Thyroid gland (tissue), 4 donors: ENCODE data around the gene SYP. TPM values are rescaled to one million over a fixed set of nuclear protein-coding genes. Genes with fewer than 3 reads are reported as not detected.

ENCODE experiments used
- DNase-seq, 2 donors: peaks; one replicate each; pipeline ENCODE4 v3.0.0-alpha.2; 2019
- H3K27ac ChIP-seq, 3 donors: fragments of 200-600 bp; sonication (generic); 1 replicate in 2 of 3; 2 replicates in 1 of 3; pipeline ENCODE4 v1.5.1; 2016 to 2019; ENCODE audit warnings: mild to moderate bottlenecking in 1 of 3, moderate library complexity in 1 of 3
- H3K27me3 ChIP-seq: fragments of 200-600 bp; sonication (generic); one replicate; pipeline ENCODE4 v1.5.1; 2019
- H3K36me3 ChIP-seq, 2 donors: fragments of 200-600 bp; sonication (generic); one replicate each; pipeline ENCODE4 v1.5.1; 2016 to 2019
- H3K4me1 ChIP-seq, 2 donors: fragments of 200-600 bp; sonication (generic); one replicate each; pipeline ENCODE4 v1.5.1; 2017 to 2019
- H3K4me3 ChIP-seq, 3 donors: fragments of 200-600 bp; sonication (generic); replicated peaks in 1 of 3; 1 replicate in 2 of 3; 2 replicates in 1 of 3; pipeline ENCODE4 v1.5.1; 2016; ENCODE audit warnings: mild to moderate bottlenecking in 1 of 3
- H3K9me3 ChIP-seq: fragments of 200-600 bp; sonication (generic); one replicate; pipeline ENCODE4 v1.5.1; 2017
- CTCF ChIP-seq, 6 experiments: fragments of 200-600 bp in 3 of 6; fragments of 450-650 bp in 3 of 6; sonication (generic) in 3 of 6; IDR thresholded peaks; one replicate each; pipeline ENCODE4 v1.5.1; 2016 to 2019; ENCODE audit warnings: antibody characterized with exemption in 6 of 6, mild to moderate bottlenecking in 2 of 6, inconsistent platforms in 1 of 6, moderate library complexity in 1 of 6
- POLR2A ChIP-seq, 2 donors: fragments of 450-650 bp; IDR thresholded peaks; one replicate each; pipeline ENCODE4 v1.6.1; 2017; ENCODE audit warnings: antibody characterized with exemption in 2 of 2, mild to moderate bottlenecking in 2 of 2, moderate library complexity in 1 of 2
- WGBS, 2 donors: methylation state at CpG; one replicate each; pipeline ENCODE4 v1.1.5; 2017; 5-methylcytosine and 5-hydroxymethylcytosine counted together
- intact Hi-C: fragments of 100-400 bp; cut with DNase I; formaldehyde crosslinking; loops from one replicate; pipeline ENCODE4 v1.15.1; 2023
- total RNA-seq, 4 donors: library from RNA; depleted of rRNA; stranded (reverse); fragments of >200 nt; gene quantifications; one replicate each; pipeline ENCODE4 v1.2.3, GENCODE V29; 2016

The SYP gene
- total RNA-seq, 4 donors from 2014 or later, result 1.9 to 4.8 (median 2.7) TPM

GRCh38 chrX:49177873-49178480, 22.0 kb downstream of the SYP start:
- H3K4me1 ChIP-seq, result peaks cover 0 to under 1% of the 10 kb centered on the region in 2 donors
- H3K4me3 ChIP-seq, result no peak overlapping the region
- TF ChIP-seq POLR2A (IDR thresholded peaks at IDR 0.05) (no peak), CTCF (IDR thresholded peaks at IDR 0.05) (no peak)
- no peaks in the 10 kb centered on the region for H3K9me3 ChIP-seq
- intact Hi-C loops, result no loop called here
- H3K36me3 ChIP-seq, result peaks cover 0 to under 1% of the 10 kb centered on the region in 2 donors
- DNase-seq, result no peak
- H3K27me3 ChIP-seq, result no peaks in the 10 kb centered on the region
- WGBS, 2 donors, result no CpG with 5 or more reads among the region's 23 CpGs
- no peak overlapping the region for H3K27ac ChIP-seq

GRCh38 chrX:49177338-49177833, 22.6 kb downstream of the SYP start:
- no peak overlapping the region for H3K4me3 ChIP-seq
- H3K4me1 ChIP-seq, result peaks cover 0 to 3% of the 10 kb centered on the region in 2 donors
- H3K9me3 ChIP-seq, result no peaks in the 10 kb centered on the region
- H3K36me3 ChIP-seq, result no peaks in the 10 kb centered on the region
- WGBS, 2 donors, result 92 to 96% methylated on average over 3 to 4 of the region's 4 CpGs
- no peaks in the 10 kb centered on the region for H3K27me3 ChIP-seq
- no peak overlapping the region for H3K27ac ChIP-seq
- no peak for TF ChIP-seq POLR2A (IDR thresholded peaks at IDR 0.05)
- TF ChIP-seq CTCF (IDR thresholded peaks at IDR 0.05), result no peak
- intact Hi-C loops, result no loop called here
- DNase-seq, result no peak

DNA sequence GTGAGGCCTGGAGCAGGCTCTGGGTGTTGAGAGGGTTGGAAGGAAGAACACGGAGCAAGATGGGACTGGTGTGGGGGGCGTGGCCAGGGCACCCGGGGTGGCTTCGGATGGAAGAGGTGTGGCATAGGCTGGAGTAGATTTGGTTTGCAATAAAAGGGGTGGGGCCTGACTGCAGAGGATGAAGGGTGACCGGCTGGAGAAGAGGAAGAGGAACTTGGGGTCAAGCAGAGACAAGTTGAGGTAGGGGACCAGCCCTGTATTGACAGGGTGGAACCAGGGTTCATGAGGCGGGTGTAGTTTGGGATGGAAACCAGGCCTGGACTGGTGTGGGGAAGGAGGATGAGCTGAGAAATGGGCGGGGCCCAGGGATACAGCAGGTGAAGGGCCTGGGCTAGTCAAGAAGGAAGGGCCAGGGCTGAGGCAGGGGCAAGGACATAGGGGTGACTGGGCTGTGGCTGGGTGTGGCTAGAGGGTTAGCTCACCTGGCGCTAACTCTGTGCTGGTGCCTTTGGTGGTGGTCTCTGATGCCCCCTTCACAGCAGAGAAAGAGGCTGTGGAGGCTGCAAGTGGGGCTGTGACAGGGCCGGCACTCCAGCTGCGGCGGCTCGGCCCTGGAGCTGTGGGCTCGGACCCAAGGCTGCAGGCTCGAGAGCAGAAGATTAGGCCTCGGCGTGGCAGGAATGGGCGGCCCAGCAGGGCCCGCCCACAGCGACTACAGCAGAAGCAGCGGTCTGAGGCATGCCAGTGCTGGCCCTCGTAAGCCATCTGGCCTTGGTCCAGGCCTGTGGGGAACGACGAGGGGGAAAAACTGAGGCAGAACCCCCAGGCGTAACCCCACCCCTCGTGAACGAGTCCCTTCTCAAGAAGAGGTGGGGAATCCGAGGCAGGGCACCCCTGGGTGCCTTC, 23.3 kb downstream of the SYP start:
- 73 to 80% methylated on average over 10 to 14 of the region's 27 CpGs for WGBS, 2 donors
- Histone ChIP-seq H3K27me3 (no peaks in the 10 kb centered on the region), H3K36me3 (no peaks in the 10 kb centered on the region), H3K4me3 (no peak overlapping the region), H3K4me1 (peaks cover 0 to 3% of the 10 kb centered on the region in 2 donors), H3K9me3 (no peaks in the 10 kb centered on the region), H3K27ac (no peak overlapping the region)
- TF ChIP-seq CTCF (IDR thresholded peaks at IDR 0.05) (no peak), POLR2A (IDR thresholded peaks at IDR 0.05) (no peak)
- no peak for DNase-seq
- intact Hi-C loops, result no loop called here

GRCh38 chrX:49175435-49176274, 24.3 kb downstream of the SYP start:
- Histone ChIP-seq H3K27ac (no peak overlapping the region), H3K36me3 (no peaks in the 10 kb centered on the region), H3K27me3 (no peaks in the 10 kb centered on the region), H3K9me3 (no peaks in the 10 kb centered on the region), H3K4me1 (peaks cover 0 to 3% of the 10 kb centered on the region in 2 donors), H3K4me3 (no peak overlapping the region)
- intact Hi-C loops, result no loop called here
- DNase-seq, result no peak
- WGBS, 2 donors, result 92% methylated on average over 10 to 28 of the region's 43 CpGs
- TF ChIP-seq POLR2A (IDR thresholded peaks at IDR 0.05), result no peak
- TF ChIP-seq CTCF (IDR thresholded peaks at IDR 0.05), result no peak
